Heart left ventricle (tissue), 16 donors: ENCODE results near the gene NUBPL. TPM values are rescaled to one million over a fixed set of nuclear protein-coding genes. Genes with fewer than 3 reads are reported as not detected.

ENCODE experiments used
- ATAC-seq, 4 donors: fragments of 200-7000 bp; cut with Tn5 transposase; one replicate each; pipeline ENCODE4 v1.9.1; 2020 to 2022; ENCODE audit warnings: moderate library complexity in 4 of 4, mild to moderate bottlenecking in 3 of 4, moderate number of reproducible peaks in 1 of 4
- DNase-seq, 5 donors: peaks; one replicate each; pipeline ENCODE4 v3.0.0-alpha.2; 2020
- H3K27ac ChIP-seq, 12 donors: fragments of 200-600 bp; sonication (generic) in 4 of 12; one replicate each; pipeline versions ENCODE4 v1.5.0 to v1.8.0; 2016 to 2022; ENCODE audit warnings: mild to moderate bottlenecking in 2 of 12
- H3K27me3 ChIP-seq, 9 donors: fragments of 200-600 bp; sonication (generic) in 2 of 9; one replicate each; pipeline versions ENCODE4 v1.5.1 to v1.8.0; 2016 to 2022; ENCODE audit warnings: mild to moderate bottlenecking in 3 of 9
- H3K36me3 ChIP-seq, 9 donors: fragments of 200-600 bp; sonication (generic) in 2 of 9; one replicate each; pipeline versions ENCODE4 v1.5.0 to v1.8.0; 2018 to 2022; ENCODE audit warnings: mild to moderate bottlenecking in 2 of 9
- H3K4me1 ChIP-seq, 12 donors: fragments of 200-600 bp; sonication (generic) in 4 of 12; one replicate each; pipeline versions ENCODE4 v1.5.0 to v1.8.0; 2016 to 2022; ENCODE audit warnings: mild to moderate bottlenecking in 3 of 12
- H3K4me3 ChIP-seq, 12 donors: fragments of 200-600 bp; sonication (generic) in 4 of 12; one replicate each; pipeline versions ENCODE4 v1.5.0 to v1.8.0; 2017 to 2022; ENCODE audit warnings: mild to moderate bottlenecking in 9 of 12, moderate library complexity in 4 of 12
- H3K9me3 ChIP-seq, 12 donors: fragments of 200-600 bp; sonication (generic) in 4 of 12; one replicate each; pipeline versions ENCODE4 v1.5.0 to v1.8.0; 2016 to 2022; ENCODE audit warnings: mild to moderate bottlenecking in 1 of 12
- POLR2A ChIP-seq, 2 donors: fragments of 450-650 bp; IDR thresholded peaks; one replicate each; pipeline ENCODE4 v1.6.1; 2017; ENCODE audit warnings: antibody characterized with exemption in 2 of 2, mild to moderate bottlenecking in 2 of 2, moderate library complexity in 2 of 2
- WGBS, 4 donors: extraction: QIAGEN DNeasy Blood & Tissue Kit in 2 of 4; methylation state at CpG; one replicate each; pipeline versions ENCODE4 v1.1.5 to v1.1.7; 2013 to 2018; 5-methylcytosine and 5-hydroxymethylcytosine counted together
- intact Hi-C, 10 donors: fragments of 100-400 bp; cut with DNase I; formaldehyde crosslinking; loops; one replicate each; pipeline versions ENCODE4 v1.11.1 to v1.14.2; 2022
- polyA plus RNA-seq, 2 donors: library from polyadenylated mRNA; stranded (reverse); fragments of 200-250 nt; gene quantifications; one replicate each; pipeline ENCODE4 v1.2.3, GENCODE V29; 2013
- total RNA-seq, 9 donors: library from RNA; depleted of rRNA in 2 of 9; stranded (reverse); fragments of >200 nt in 2 of 9; fragmentation: NEBNext Ultra II Directional in 3 of 9; extraction: Animal tissue kit (Norgen Biotek cat#: 25700) in 3 of 9; gene quantifications; one replicate each; pipeline versions ENCODE4 v1.1.0 to v1.2.4, GENCODE V29; 2016 to 2023
- TF ChIP-seq, protein P1 (sequence below), 12 donors: fragments of 200-600 bp; sonication (generic) in 4 of 12; IDR thresholded peaks; one replicate each; pipeline versions ENCODE4 v1.5.0 to v1.8.0; 2018 to 2022; ENCODE audit warnings: antibody characterized with exemption in 12 of 12, mild to moderate bottlenecking in 5 of 12
- donor health status: ischemic (EF 13 %, LVEDD 7.1; RV severe dilation, severe dysfunction).
- donor health status: healthy with polysubstance abuse.
- donor health status: DM: no; HTN: yes; CAD: no.
- donor health status: DM: no; HTN: no; CAD: no.
- donor health status: ischemic (EF 25% LVEDD 6.9; RV normal size, moderate dysfunction).
- donor health status: ischemic (EF 25% LVEDD 5.7; RV mildly dilated, moderate dysfunction).
- donor health status: healthy.
- donor health status: DM: yes; HTN: yes; CAD: no.
- donor health status: ischemic (EF 35%, LVEDD 5.7; RV mildly dilated, moderate dysfunction).
- donor health status: nonischemic (EF 11% LVEDD 7.7; RV severe dilation, severe dysfunction).
- donor health status: DM: yes; HTN: yes; CAD: no.
- donor health status: PGD.
- donor health status: ischemic (EF 29% LVEDD 5.4; RV normal size, mild dysfunction).
- donor health status: nonischemic (EF 23%, LVEDD 6.1; RV moderate dilation, normal function).

The NUBPL gene
- total and polyA plus RNA-seq, 11 donors = 6.2 to 28.7 (median 18.9) TPM

DNA sequence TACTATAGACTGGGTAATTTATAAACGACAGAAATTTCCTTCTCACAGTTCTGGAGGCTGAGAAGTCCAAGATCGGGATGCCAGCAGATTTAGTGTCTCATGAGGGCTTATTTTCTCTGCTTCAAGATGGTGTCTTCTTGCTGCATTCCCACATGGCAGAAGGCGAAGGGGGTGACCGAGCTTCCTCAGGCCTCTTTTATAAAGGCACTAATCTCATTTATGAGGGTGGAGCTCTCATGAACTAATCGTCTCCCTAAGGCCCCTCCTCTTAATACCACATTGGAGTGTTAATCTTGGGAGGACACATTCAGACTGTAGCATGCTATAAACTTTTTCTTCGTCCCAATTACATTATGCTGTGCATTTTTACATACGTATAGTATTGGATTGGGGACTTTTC is 315.5 kb downstream of the NUBPL start:
- ATAC-seq (peak in 1 of 4 donors; percentile 8), DNase-seq (no peak)
- intact Hi-C loops = loop anchor here in 2 of 10 donors (5.0 kb wide), 1 partner anchor 51 kb away; no protein-coding TSS in a partner anchor
- Histone ChIP-seq H3K36me3 (no peaks in the 10 kb centered on the region), H3K9me3 (no peaks in the 10 kb centered on the region), H3K27ac (peak overlapping the region in 11 of 12 donors; percentile 60 to 84 (median 73)), H3K27me3 (no peaks in the 10 kb centered on the region), H3K4me3 (peak overlapping the region in 4 of 12 donors; percentile 12 to 28 (median 24)), H3K4me1 (peaks cover 0 to 31% (median 15%) of the 10 kb centered on the region in 12 donors)
- TF ChIP-seq POLR2A (IDR thresholded peaks at IDR 0.05) = no peak
- TF ChIP-seq, protein P1, sequence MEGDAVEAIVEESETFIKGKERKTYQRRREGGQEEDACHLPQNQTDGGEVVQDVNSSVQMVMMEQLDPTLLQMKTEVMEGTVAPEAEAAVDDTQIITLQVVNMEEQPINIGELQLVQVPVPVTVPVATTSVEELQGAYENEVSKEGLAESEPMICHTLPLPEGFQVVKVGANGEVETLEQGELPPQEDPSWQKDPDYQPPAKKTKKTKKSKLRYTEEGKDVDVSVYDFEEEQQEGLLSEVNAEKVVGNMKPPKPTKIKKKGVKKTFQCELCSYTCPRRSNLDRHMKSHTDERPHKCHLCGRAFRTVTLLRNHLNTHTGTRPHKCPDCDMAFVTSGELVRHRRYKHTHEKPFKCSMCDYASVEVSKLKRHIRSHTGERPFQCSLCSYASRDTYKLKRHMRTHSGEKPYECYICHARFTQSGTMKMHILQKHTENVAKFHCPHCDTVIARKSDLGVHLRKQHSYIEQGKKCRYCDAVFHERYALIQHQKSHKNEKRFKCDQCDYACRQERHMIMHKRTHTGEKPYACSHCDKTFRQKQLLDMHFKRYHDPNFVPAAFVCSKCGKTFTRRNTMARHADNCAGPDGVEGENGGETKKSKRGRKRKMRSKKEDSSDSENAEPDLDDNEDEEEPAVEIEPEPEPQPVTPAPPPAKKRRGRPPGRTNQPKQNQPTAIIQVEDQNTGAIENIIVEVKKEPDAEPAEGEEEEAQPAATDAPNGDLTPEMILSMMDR (IDR thresholded peaks at IDR 0.05) = no peak
- 84 to 88% (median 86%) methylated on average over 7 of the region's 7 CpGs for WGBS, 4 donors

DNA sequence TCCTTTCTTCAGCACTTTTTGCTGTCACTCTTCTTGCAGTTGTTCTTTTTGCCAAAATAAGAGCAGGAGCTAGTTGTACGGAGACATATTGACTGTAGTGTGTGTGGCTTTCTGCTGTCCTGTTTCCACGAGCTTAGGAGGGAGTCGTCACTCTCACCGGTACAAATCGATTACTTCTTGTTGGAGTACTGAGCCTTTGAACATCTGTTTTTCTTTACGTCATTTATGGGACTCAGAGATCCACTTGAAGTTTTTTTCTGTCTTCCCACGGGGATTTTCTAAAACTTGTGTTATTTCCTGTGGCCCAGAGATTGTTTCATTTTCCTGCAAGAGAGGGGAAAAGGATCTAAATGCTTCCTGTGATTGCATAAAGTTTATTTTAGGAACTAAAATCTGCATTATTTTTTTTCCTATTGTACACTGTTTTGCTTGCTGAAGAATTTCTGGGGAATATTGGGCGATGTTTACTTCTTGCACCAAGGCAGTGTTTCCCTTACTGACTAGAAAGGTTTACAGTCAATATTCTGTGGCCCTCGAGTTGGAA is 316.1 kb downstream of the NUBPL start:
- no peak for DNase-seq
- Histone ChIP-seq H3K9me3 (no peaks in the 10 kb centered on the region), H3K27me3 (no peaks in the 10 kb centered on the region), H3K4me1 (peaks cover 0 to 31% (median 15%) of the 10 kb centered on the region in 12 donors), H3K27ac (peak overlapping the region; percentile 13 to 84 (median 70)), H3K4me3 (peak overlapping the region in 9 of 12 donors; percentile 8 to 36 (median 23)), H3K36me3 (no peaks in the 10 kb centered on the region)
- TF ChIP-seq, protein P1 (IDR thresholded peaks at IDR 0.05) = no peak
- TF ChIP-seq POLR2A (IDR thresholded peaks at IDR 0.05) = no peak
- ATAC-seq = peak; percentile 36 to 90 (median 60)
- intact Hi-C loops = loop anchor here in 2 of 10 donors (5.0 kb wide), 1 partner anchor 50 kb away; no protein-coding TSS in a partner anchor
- 37 to 44% (median 40%) methylated on average over 9 of the region's 9 CpGs for WGBS, 4 donors

DNA sequence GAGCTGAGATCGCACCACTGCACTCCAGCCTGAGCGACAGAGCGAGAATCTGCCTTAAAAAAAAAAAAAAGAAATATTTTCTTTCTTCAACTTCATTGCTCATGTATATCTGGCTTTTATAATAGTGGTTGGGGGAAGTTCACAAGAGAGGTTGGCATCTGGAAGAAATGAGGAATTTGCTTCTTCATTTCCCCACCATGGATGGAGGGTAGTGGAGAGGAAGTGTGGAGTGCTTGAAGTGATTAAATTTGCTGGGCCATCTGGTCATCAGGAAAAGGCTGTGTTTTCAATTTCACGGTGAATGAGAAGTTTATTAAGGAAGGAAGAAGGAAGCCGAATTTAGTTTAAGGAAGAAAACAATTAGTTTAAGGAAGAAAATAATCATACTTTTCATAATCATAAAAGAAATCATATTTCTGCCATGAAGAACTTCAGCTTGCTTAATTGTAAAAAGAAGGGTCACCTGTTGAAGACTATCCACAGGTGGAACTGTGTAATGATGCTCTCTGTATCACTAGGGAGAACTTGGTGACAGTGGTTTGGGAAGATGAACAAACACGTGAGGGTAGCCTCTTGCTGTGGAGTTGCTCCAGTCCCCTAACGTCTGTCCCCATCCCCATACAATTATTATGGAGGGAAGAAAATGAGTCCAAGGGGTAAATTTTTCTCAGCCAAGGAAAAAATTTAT is 318.6 kb downstream of the NUBPL start:
- no peak for TF ChIP-seq POLR2A (IDR thresholded peaks at IDR 0.05)
- TF ChIP-seq, protein P1 (IDR thresholded peaks at IDR 0.05) = no peak
- H3K9me3 ChIP-seq = no peaks in the 10 kb centered on the region
- H3K4me1 ChIP-seq = peaks cover 0 to 31% (median 15%) of the 10 kb centered on the region in 12 donors
- no peak overlapping the region for H3K4me3 ChIP-seq
- H3K36me3 ChIP-seq = no peaks in the 10 kb centered on the region
- DNase-seq = no peak
- no peaks in the 10 kb centered on the region for H3K27me3 ChIP-seq
- intact Hi-C loops = loop anchor here in 2 of 10 donors (5.0 kb wide), 1 partner anchor 47 kb away; no protein-coding TSS in a partner anchor
- 76 to 83% (median 81%) methylated on average over 7 of the region's 7 CpGs for WGBS, 4 donors
- H3K27ac ChIP-seq = peak overlapping the region in 4 of 12 donors; percentile 7 to 75 (median 46)
- peak in 2 of 4 donors; percentile 27 to 41 for ATAC-seq

DNA sequence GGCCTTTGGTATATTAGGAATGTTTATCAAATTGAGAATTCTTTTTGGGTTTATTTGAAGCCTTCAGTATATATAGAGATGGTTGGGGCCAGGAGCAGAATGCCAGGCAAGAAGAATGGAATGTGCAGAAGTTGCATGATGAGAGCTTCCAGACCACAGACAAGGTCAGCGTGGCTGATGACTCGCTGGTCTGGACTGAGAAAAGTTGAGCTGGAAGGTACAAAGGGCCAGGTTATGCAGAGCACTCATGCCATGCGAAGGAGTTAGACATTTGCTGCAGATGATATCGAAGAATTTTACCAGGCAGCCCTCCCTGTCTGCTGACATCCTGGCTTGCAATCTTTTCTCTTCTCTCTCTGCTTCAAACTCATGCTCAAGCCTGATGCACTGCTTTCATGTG is 319.7 kb downstream of the NUBPL start:
- Histone ChIP-seq H3K27ac (no peak overlapping the region), H3K4me1 (peaks cover 0 to 31% (median 15%) of the 10 kb centered on the region in 12 donors), H3K9me3 (no peaks in the 10 kb centered on the region), H3K36me3 (no peaks in the 10 kb centered on the region), H3K4me3 (no peak overlapping the region), H3K27me3 (no peaks in the 10 kb centered on the region)
- TF ChIP-seq, protein P1 (IDR thresholded peaks at IDR 0.05) = no peak
- TF ChIP-seq POLR2A (IDR thresholded peaks at IDR 0.05) = no peak
- 64 to 68% (median 66%) methylated on average over 4 of the region's 4 CpGs for WGBS, 4 donors
- DNase-seq (no peak), ATAC-seq (no peak)
- intact Hi-C loops = no loop called here
